K562 (cell line): ENCODE data around the gene PTPN1. TPM values are rescaled to one million over a fixed set of nuclear protein-coding genes. Genes with fewer than 3 reads are reported as not detected.

ENCODE experiments used
- ATAC-seq: fragments of 200-7000 bp; cut with Tn5 transposase; 3 replicates; pipeline ENCODE4 v1.9.1; 2020; ENCODE audit warnings: moderate library complexity
- BruUV-seq: library from RNA; stranded (reverse); fragments of 400-500 nt; replicated peaks from 2 replicates; lab custom pipeline; 2021; lab: Mats Ljungman, UMichigan
- CTCF ChIA-PET: fragments of 300-600 bp; formaldehyde crosslinking; extraction: SDS; loops from one replicate; lab custom pipeline; 2021; ENCODE audit warnings: low intra/inter-chr PET ratio; lab: Yijun Ruan, JAX
- POLR2A ChIA-PET: fragments of 300-600, 350-650 bp; sonication (Branson Sonifier 250); formaldehyde crosslinking; extraction: SDS; loops from one replicate; lab custom pipeline; 2021; ENCODE audit warnings: antibody characterized with exemption, inconsistent platforms; lab: Yijun Ruan, JAX
- DNase-seq, 4 experiments: peaks; one replicate each; pipeline versions ENCODE4 v3.0.0 to v3.0.0-alpha.2; 2011 to 2018; ENCODE audit warnings: low spot score in 3 of 4, mixed read lengths in 3 of 4; ENCODE audit errors: extremely low read depth in 1 of 4
- FAIRE-seq: peaks from 2 replicates; lab custom pipeline; 2011; peaks lifted over from hg19 to GRCh38; lab: Jason Lieb, UNC
- H2AFZ ChIP-seq: 2 replicates; pipeline ENCODE4 v1.6.0; 2011; ENCODE audit warnings: low read depth, low read length, control low read depth, inconsistent platforms
- H3K27ac ChIP-seq: fragments of 200-600 bp; 3 replicates; pipeline ENCODE4 v1.8.0; 2011; ENCODE audit warnings: low read depth, mild to moderate bottlenecking, control low read depth, inconsistent platforms, low read length, moderate library complexity, mixed read lengths; ENCODE audit errors: extremely low read depth
- H3K27me3 ChIP-seq, 2 experiments: fragments of 300-600 bp in 1 of 2; 2 replicates in 1 of 2; 3 replicates in 1 of 2; pipeline versions ENCODE4 v1.6.0 to v1.8.0; 2011; ENCODE audit warnings: inconsistent platforms in 2 of 2, low read length in 2 of 2, mild to moderate bottlenecking in 1 of 2, mixed read lengths in 1 of 2, moderate library complexity in 1 of 2; ENCODE audit not compliant: control insufficient read depth in 2 of 2, insufficient read depth in 2 of 2
- H3K36me3 ChIP-seq: fragments of 300-600 bp; 3 replicates; pipeline ENCODE4 v1.8.0; 2011; ENCODE audit warnings: mild to moderate bottlenecking, low read length, inconsistent platforms; ENCODE audit not compliant: control insufficient read depth, insufficient read depth
- H3K4me1 ChIP-seq, 2 experiments: fragments of 200-600 bp in 1 of 2; replicated peaks in 1 of 2; 2 replicates in 1 of 2; 3 replicates in 1 of 2; pipeline versions ENCODE4 v1.5.1 to v1.8.0; 2011; ENCODE audit warnings: inconsistent platforms in 2 of 2, low read length in 2 of 2, mild to moderate bottlenecking in 1 of 2, mixed read lengths in 1 of 2, moderate library complexity in 1 of 2; ENCODE audit not compliant: control insufficient read depth in 2 of 2, insufficient read depth in 2 of 2
- H3K4me2 ChIP-seq: 2 replicates; pipeline ENCODE4 v1.6.1; 2011; ENCODE audit warnings: low read length, control low read depth, inconsistent platforms, mixed read lengths; ENCODE audit not compliant: insufficient read depth
- H3K4me3 ChIP-seq: fragments of 200-600 bp; sonication (generic), shearing (Covaris generic); 2 replicates; pipeline ENCODE4 v1.5.1; 2016; ENCODE audit warnings: control low read depth, inconsistent platforms
- H3K79me2 ChIP-seq: fragments of 200-600 bp; 3 replicates; pipeline ENCODE4 v1.8.0; 2011; ENCODE audit warnings: low read length, inconsistent platforms; ENCODE audit not compliant: control insufficient read depth, insufficient read depth
- H3K9ac ChIP-seq, 2 experiments: 2 replicates each; pipeline versions ENCODE4 v1.6.0 to v1.6.1; 2011; ENCODE audit warnings: low read depth in 2 of 2, low read length in 2 of 2, control low read depth in 1 of 2, inconsistent platforms in 1 of 2, mild to moderate bottlenecking in 1 of 2, mixed read lengths in 1 of 2; ENCODE audit not compliant: insufficient read depth in 1 of 2
- H3K9me1 ChIP-seq: one replicate; pipeline ENCODE4 v1.6.0; 2011; ENCODE audit warnings: inconsistent platforms, mild to moderate bottlenecking, low read length, moderate library complexity; ENCODE audit not compliant: control insufficient read depth, insufficient read depth
- H3K9me3 ChIP-seq: replicated peaks from 2 replicates; pipeline ENCODE4 v1.5.1; 2011; ENCODE audit warnings: low read depth, low read length, inconsistent platforms; ENCODE audit not compliant: control insufficient read depth, insufficient read depth
- H4K20me1 ChIP-seq: replicated peaks from 2 replicates; pipeline ENCODE4 v1.6.1; 2011; ENCODE audit warnings: low read length, inconsistent platforms, mixed read lengths; ENCODE audit not compliant: control insufficient read depth, insufficient read depth
- ATF6 ChIP-seq: sonication (generic); formaldehyde crosslinking; IDR thresholded peaks from 2 replicates; pipeline ENCODE4 v1.4.0; 2020; ENCODE audit warnings: mild to moderate bottlenecking, missing genetic modification reagents
- CEBPB ChIP-seq: fragments of 450-650 bp; IDR thresholded peaks from 2 replicates; pipeline ENCODE4 v1.6.1; 2016; ENCODE audit warnings: missing genetic modification characterization, missing compliant biosample characterization
- HNRNPLL ChIP-seq: fragments of 200-400 bp; formaldehyde crosslinking; IDR thresholded peaks from 2 replicates; pipeline ENCODE4 v1.6.1; 2017; ENCODE audit warnings: low read length, low read depth, mild to moderate bottlenecking; ENCODE audit not compliant: poor library complexity, severe bottlenecking
- NR2C2 ChIP-seq, 2 experiments: fragments of 200-800 bp in 1 of 2; sonication (Bioruptor generic) in 1 of 2; sonication (generic) in 1 of 2; formaldehyde crosslinking in 1 of 2; IDR thresholded peaks; 2 replicates each; pipeline versions ENCODE4 v1.6.1 to v1.8.0; 2016 to 2022; ENCODE audit warnings: mild to moderate bottlenecking in 1 of 2, missing compliant biosample characterization in 1 of 2, missing genetic modification characterization in 1 of 2, missing genetic modification reagents in 1 of 2
- PCBP2 ChIP-seq: fragments of 200-400 bp; formaldehyde crosslinking; IDR thresholded peaks from 2 replicates; pipeline ENCODE4 v1.6.1; 2018; ENCODE audit warnings: low read length, low read depth, mild to moderate bottlenecking, moderate library complexity; ENCODE audit not compliant: poor library complexity, severe bottlenecking
- PTTG1 ChIP-seq: fragments of 450-650 bp; IDR thresholded peaks from 2 replicates; pipeline ENCODE4 v1.6.1; 2016; ENCODE audit warnings: low read depth, mild to moderate bottlenecking, missing genetic modification characterization, missing compliant biosample characterization
- RBM39 ChIP-seq: fragments of 200-400 bp; formaldehyde crosslinking; optimal IDR thresholded peaks from 2 replicates; pipeline ENCODE3; 2018; ENCODE audit warnings: low read depth, low read length
- SMARCA4 ChIP-seq: fragments of 450-650 bp; IDR thresholded peaks from 2 replicates; pipeline ENCODE4 v1.6.1; 2016
- SRSF9 ChIP-seq: fragments of 200-400 bp; formaldehyde crosslinking; IDR thresholded peaks from 2 replicates; pipeline ENCODE4 v1.6.1; 2017; ENCODE audit warnings: low read depth, low read length, borderline replicate concordance
- STAG1 ChIP-seq: sonication (generic); formaldehyde crosslinking; IDR thresholded peaks from 2 replicates; pipeline ENCODE4 v1.5.0; 2020; ENCODE audit warnings: missing genetic modification reagents, borderline replicate concordance
- TEAD4 ChIP-seq, 2 experiments: sonication (generic) in 1 of 2; formaldehyde crosslinking in 1 of 2; IDR thresholded peaks; 2 replicates each; pipeline versions ENCODE4 v1.6.1 to v1.8.0; 2012 to 2022; ENCODE audit warnings: borderline replicate concordance in 1 of 2, inconsistent platforms in 1 of 2, low read length in 1 of 2, mild to moderate bottlenecking in 1 of 2, missing genetic modification reagents in 1 of 2
- ZBED1 ChIP-seq: IDR thresholded peaks from 2 replicates; pipeline ENCODE4 v1.6.1; 2014
- ZNF324 ChIP-seq: fragments of 250-450 bp; sonication (Bioruptor Pico); IDR thresholded peaks from 2 replicates; pipeline ENCODE4 v1.4.0; 2020; ENCODE audit warnings: mild to moderate bottlenecking
- ZNF398 ChIP-seq: fragments of 250-450 bp; sonication (Bioruptor Pico); IDR thresholded peaks from 2 replicates; pipeline ENCODE4 v1.8.0; 2021; ENCODE audit warnings: moderate library complexity, mild to moderate bottlenecking, inconsistent platforms
- ZNF668 ChIP-seq: fragments of 250-450 bp; sonication (Bioruptor Pico); IDR thresholded peaks from 2 replicates; pipeline ENCODE4 v1.8.0; 2022; ENCODE audit warnings: mild to moderate bottlenecking, inconsistent platforms
- WGBS: fragments of 100-300 bp; shearing (Covaris generic); methylation state at CpG from one replicate; pipeline ENCODE4 v1.1.6; 2016; ENCODE audit warnings: low coverage, mixed read lengths; ENCODE audit not compliant: insufficient coverage; ENCODE audit errors: missing lambda C conversion rate; 5-methylcytosine and 5-hydroxymethylcytosine counted together
- in situ Hi-C: fragments of 300-500 bp; cut with MboI; formaldehyde crosslinking; loops from 4 replicates; pipeline ENCODE4 v1.15.0; 2018; ENCODE audit warnings: inconsistent platforms, mixed read lengths
- intact Hi-C: fragments of 100-400 bp; cut with micrococcal nuclease; formaldehyde crosslinking; loops from 2 replicates; pipeline ENCODE4 v1.14.2; 2022
- polyA plus RNA-seq, 8 experiments: library from polyadenylated mRNA; depleted of rRNA in 4 of 8; stranded (reverse) in 5 of 8; unstranded in 3 of 8; fragments of >200 nt; fragmentation: Nextera tagmentation in 2 of 8; fragmentation: Illumina TruSeq in 1 of 8; extraction: Ambion mirVana in 2 of 8; extraction: Trizol in 1 of 8; gene quantifications; 2 replicates each; pipeline versions ENCODE4 v1.2.1 to v1.2.3, GENCODE V29; 2011 to 2014; ENCODE audit warnings: inconsistent platforms in 1 of 8, missing spikeins in 1 of 8
- total RNA-seq, 7 experiments: library from RNA; depleted of rRNA in 6 of 7; stranded (reverse); fragments of >200 nt in 6 of 7; fragmentation: Illumina TruSeq in 2 of 7; extraction: Trizol in 2 of 7; gene quantifications; 2 replicates each; pipeline versions ENCODE4 v1.2.1 to v1.2.3, GENCODE V29; 2011 to 2021; ENCODE audit warnings: low replicate concordance in 1 of 7
- TF ChIP-seq, protein P1 (sequence below): fragments of 450-650 bp; formaldehyde crosslinking; IDR thresholded peaks from 2 replicates; pipeline ENCODE4 v1.4.0; 2020; ENCODE audit warnings: mild to moderate bottlenecking, moderate library complexity

The PTPN1 gene
- total and polyA plus RNA-seq, 9 of the 15 experiments (the other 6 are each of a cell fraction or from before 2014, with no cell fraction given): 11.0 to 85.3 (median 54.0) TPM

- Histone ChIP-seq H3K36me3 (peaks cover 92% of the 10 kb centered on the region), H3K79me2 (peaks cover 37% of the 10 kb centered on the region), H3K4me2 (no peak overlapping the region), H3K9me1 (no peaks in the 10 kb centered on the region), H3K9me3 (no peaks in the 10 kb centered on the region), H4K20me1 (no peaks in the 10 kb centered on the region), H3K4me1 (peaks cover 4 to 22% of the 10 kb centered on the region in 2 experiments), H3K27ac (no peak overlapping the region), H3K4me3 (no peak overlapping the region), H2AFZ (no peak overlapping the region), H3K9ac (peak overlapping the region in 1 of 2 experiments; percentile 6; a peak in 1 of 4 replicates), H3K27me3 (no peaks in the 10 kb centered on the region)
- DNase-seq (no peak), ATAC-seq (no peak), FAIRE-seq (no peak)
- CTCF ChIA-PET: interaction anchor here (0.6 kb wide), 2 partner anchors 103 to 384 kb away, joined by 3 to 4 read pairs; no protein-coding TSS in a partner anchor
- 94% methylated on average over 9 of the region's 9 CpGs for WGBS
- no TSS peak for BruUV-seq
- POLR2A ChIA-PET: interaction anchor here (0.7 to 2.0 kb wide), 4 partner anchors 11 to 328 kb away, joined by 3 to 6 read pairs (median 4); no protein-coding TSS in a partner anchor
- in situ Hi-C loops (loop anchor here (5.0 to 10.0 kb wide), 2 partner anchors 97 to 599 kb away; no protein-coding TSS in a partner anchor), intact Hi-C loops (loop anchor here (5.0 kb wide), 1 partner anchor 387 kb away; no protein-coding TSS in a partner anchor)
- TF ChIP-seq ZNF668 (CRISPR knock-in tag) (no peak), ZBED1 (no peak), ATF6 (CRISPR knock-in tag) (no peak), RBM39 (no peak), SRSF9 (no peak), TEAD4 (IDR thresholded peaks at IDR 0.05; ENCODE audit: low read length) (no peak), TEAD4 (CRISPR knock-in tag; IDR thresholded peaks at IDR 0.05; ENCODE audit: borderline replicate concordance) (no peak), CEBPB (tag) (no peak), ZNF324 (CRISPR knock-in tag) (no peak), ZNF398 (CRISPR knock-in tag) (no peak), NR2C2 (CRISPR knock-in tag; IDR thresholded peaks at IDR 0.05) (no peak), NR2C2 (tag; IDR thresholded peaks at IDR 0.05) (no peak), HNRNPLL (no peak), SMARCA4 (no peak), PCBP2 (no peak), STAG1 (CRISPR knock-in tag) (no peak), PTTG1 (tag) (no peak)
- TF ChIP-seq, protein P1, sequence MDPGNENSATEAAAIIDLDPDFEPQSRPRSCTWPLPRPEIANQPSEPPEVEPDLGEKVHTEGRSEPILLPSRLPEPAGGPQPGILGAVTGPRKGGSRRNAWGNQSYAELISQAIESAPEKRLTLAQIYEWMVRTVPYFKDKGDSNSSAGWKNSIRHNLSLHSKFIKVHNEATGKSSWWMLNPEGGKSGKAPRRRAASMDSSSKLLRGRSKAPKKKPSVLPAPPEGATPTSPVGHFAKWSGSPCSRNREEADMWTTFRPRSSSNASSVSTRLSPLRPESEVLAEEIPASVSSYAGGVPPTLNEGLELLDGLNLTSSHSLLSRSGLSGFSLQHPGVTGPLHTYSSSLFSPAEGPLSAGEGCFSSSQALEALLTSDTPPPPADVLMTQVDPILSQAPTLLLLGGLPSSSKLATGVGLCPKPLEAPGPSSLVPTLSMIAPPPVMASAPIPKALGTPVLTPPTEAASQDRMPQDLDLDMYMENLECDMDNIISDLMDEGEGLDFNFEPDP (CRISPR knock-in tag): no peak
Observed at GRCh38 chr20:50574108-50574507, 63.9 kb downstream of the PTPN1 start.
